GM19035 (cell line): Measurements from ENCODE around the gene PSMB4.
A peak's percentile ranks its signal among the peaks of the same experiment; 100 is the strongest.
"Not testable (repeated sequence)": the region's sequence is repeated elsewhere in the genome, so short reads cannot be mapped to it uniquely, and the experiment has no call there.

ENCODE experiments used
- ATAC-seq: cut with Tn5 transposase; IDR thresholded peaks from one replicate; pipeline ENCODE4 v1.9.1; 2021; ENCODE audit not compliant: unreplicated experiment

PSMB4 gene

DNA sequence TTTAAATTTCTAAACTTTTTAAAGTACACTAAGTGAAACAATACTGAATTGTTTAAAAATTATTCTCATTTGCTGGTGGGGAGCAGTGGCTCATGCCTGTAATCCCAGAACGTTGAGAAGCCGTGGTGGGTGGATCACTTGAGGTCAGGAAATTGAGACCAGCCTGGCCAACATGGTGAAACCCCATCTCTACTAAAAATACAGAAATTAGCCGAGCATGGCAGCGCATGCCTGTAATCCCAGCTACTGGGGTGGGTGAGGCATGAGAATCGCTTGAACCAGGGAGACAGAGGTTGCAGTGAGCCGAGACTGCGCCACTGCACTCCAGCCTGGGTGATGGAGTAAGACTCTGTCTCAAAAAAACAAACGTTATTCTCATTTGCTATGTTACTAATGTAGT lies 38.0 kb downstream of the PSMB4 start:
- not testable (repeated sequence) for ATAC-seq

DNA sequence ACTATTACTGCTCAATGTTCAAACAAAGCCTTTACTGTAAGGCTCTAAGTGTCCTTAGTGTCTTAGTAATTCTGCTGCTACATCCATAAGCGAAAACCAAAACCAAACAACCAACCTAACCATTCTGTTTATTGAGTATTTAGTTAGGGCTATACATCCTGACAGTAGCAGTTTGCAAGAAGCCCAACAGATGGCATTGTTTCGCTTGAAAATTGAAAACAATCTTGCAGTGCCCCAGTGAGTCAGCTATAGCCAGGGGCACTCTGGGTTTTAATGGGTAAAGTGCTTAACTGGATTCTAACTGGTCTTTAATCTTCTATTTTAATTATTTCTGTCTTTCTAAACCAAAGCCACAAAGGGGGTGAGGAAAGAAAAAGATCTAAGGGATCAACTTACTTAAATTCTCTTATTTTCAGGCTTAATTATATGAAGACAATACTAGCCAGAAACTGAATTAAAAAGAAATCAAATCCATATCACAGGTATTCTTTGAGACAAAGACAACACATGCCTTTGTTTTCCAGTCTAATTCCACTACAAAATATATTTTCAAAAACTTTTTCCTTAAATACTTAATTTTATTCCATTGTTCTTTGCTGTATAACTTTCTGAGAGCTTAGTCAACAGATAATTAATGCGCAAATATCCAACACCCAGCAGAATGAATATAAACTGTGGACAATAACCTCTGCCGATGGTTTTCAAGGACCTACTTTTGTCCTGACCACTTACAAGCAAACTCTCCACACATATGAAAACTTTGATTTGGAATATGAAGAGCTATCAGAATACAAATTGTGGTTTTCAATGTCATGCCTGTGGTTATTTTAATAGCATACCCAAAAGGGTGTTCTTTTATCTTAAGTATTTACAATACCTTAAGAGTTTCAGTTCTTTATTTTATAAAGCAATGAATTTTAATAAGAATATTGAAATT lies 44.7 kb downstream of the PSMB4 start:
- ATAC-seq, result peak; percentile 62

DNA sequence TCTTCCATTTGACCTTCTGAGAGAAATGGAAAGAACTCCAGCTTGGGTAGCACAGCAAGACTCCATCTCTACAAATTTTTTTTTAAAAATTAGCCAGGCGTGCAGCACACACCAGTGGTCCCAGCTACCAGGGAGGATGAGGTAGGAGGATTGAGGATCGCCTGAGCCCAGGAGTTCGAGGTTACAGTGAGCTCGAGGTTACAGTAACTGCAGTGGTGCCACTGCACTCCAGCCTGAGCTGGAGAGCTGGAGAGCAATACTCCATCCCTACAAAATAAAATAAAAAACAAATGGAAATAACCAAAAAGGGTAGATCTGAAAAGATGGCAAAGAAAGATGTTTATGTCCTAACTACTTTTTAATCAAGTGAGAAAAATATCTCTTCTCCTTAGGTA lies 45.4 kb downstream of the PSMB4 start:
- no peak for ATAC-seq

DNA sequence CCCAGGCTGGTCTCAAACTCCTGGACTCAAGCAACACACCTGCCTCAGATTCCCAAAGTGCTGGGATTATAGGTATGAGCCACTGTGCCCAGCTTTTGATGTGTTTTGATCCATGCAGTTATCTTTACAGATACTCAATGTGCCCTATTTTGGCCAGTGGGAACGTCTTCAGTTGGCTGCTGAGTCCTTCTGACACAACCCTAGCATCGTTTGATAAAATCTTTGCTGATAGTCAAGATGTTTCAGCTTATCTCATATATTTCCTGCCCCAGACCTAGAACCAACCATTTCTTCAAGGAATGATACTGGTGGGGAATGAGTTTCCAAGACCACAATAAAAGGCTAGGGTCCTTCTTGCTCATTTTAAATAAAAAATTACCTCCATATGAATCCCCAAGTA lies 48.3 kb downstream of the PSMB4 start:
- no peak for ATAC-seq
